HCT116 (cell line): ENCODE measurements around the gene SLC25A33. TPM values are rescaled to one million over a fixed set of nuclear protein-coding genes. Genes with fewer than 3 reads are reported as not detected.
A peak's percentile ranks its signal among the peaks of the same experiment; 100 is the strongest.

Experiments
- ATAC-seq: fragments of 200-7000 bp; cut with Tn5 transposase; 2 replicates; pipeline ENCODE4 v1.9.1; 2020; ENCODE audit warnings: mild to moderate bottlenecking, moderate library complexity
- BruUV-seq: library from RNA; stranded (reverse); fragments of 400-500 nt; replicated peaks from 2 replicates; lab custom pipeline; 2021; lab: Mats Ljungman, UMichigan
- CTCF ChIA-PET: fragments of 300-600 bp; sonication (Branson Sonifier 250); formaldehyde crosslinking; loops from one replicate; lab custom pipeline; 2021; ENCODE audit warnings: antibody characterized with exemption; lab: Charles Lee
- POLR2A ChIA-PET: fragments of 300-600, 350-600 bp; sonication (Branson Sonifier 250); formaldehyde crosslinking; loops from one replicate; lab custom pipeline; 2021; ENCODE audit warnings: antibody characterized with exemption; lab: Charles Lee
- RAD21 ChIA-PET, 2 experiments: fragments of 300-600 bp; sonication (Branson Sonifier 250); formaldehyde crosslinking; loops; one replicate each; lab custom pipeline; 2023; ENCODE audit warnings: low total read pairs in 2 of 2; ENCODE audit not compliant: uncharacterized antibody in 2 of 2, unreplicated experiment in 2 of 2, low non-redundant PET in 1 of 2; lab: Charles Lee
- DNase-seq: peaks from one replicate; pipeline ENCODE4 v3.0.0-alpha.2; 2010; ENCODE audit warnings: low read depth, low spot score
- H2AFZ ChIP-seq: fragments of 200-600 bp; shearing (Covaris generic), sonication (generic); 2 replicates; pipeline ENCODE4 v1.6.1; 2017; ENCODE audit warnings: low read depth, mixed run types, mixed read lengths, antibody characterized with exemption, low read length; ENCODE audit not compliant: poor library complexity, severe bottlenecking
- H3K27ac ChIP-seq: 2 replicates; pipeline ENCODE4 v1.5.1; 2012; ENCODE audit warnings: low read depth, low read length
- H3K27me3 ChIP-seq: fragments of 200-600 bp; sonication (generic); 2 replicates; pipeline ENCODE4 v1.6.1; 2016; ENCODE audit warnings: mixed run types, low read length, mixed read lengths; ENCODE audit not compliant: insufficient read depth
- H3K36me3 ChIP-seq, 2 experiments: fragments of 200-500 bp in 1 of 2; fragments of 200-600 bp in 1 of 2; sonication (Bioruptor generic) in 1 of 2; sonication (generic) in 1 of 2; 2 replicates each; pipeline versions ENCODE4 v1.5.1 to v1.6.1; 2014 to 2016; ENCODE audit warnings: low read length in 2 of 2, inconsistent platforms in 1 of 2, mixed read lengths in 1 of 2, mixed run types in 1 of 2; ENCODE audit not compliant: insufficient read depth in 2 of 2, control insufficient read depth in 1 of 2
- H3K4me1 ChIP-seq, 2 experiments: fragments of 200-600 bp in 1 of 2; sonication (generic) in 1 of 2; 2 replicates each; pipeline versions ENCODE4 v1.5.1 to v1.6.1; 2012 to 2017; ENCODE audit warnings: low read length in 2 of 2, inconsistent platforms in 1 of 2, mild to moderate bottlenecking in 1 of 2, mixed read lengths in 1 of 2, mixed run types in 1 of 2, moderate library complexity in 1 of 2; ENCODE audit not compliant: insufficient read depth in 2 of 2, control insufficient read depth in 1 of 2
- H3K4me2 ChIP-seq: fragments of 200-600 bp; sonication (generic); 2 replicates; pipeline ENCODE4 v1.6.1; 2017; ENCODE audit warnings: mixed run types, low read length, mixed read lengths
- H3K4me3 ChIP-seq, 2 experiments: fragments of 200-600 bp in 1 of 2; sonication (generic) in 1 of 2; replicated peaks in 1 of 2; 2 replicates each; pipeline ENCODE4 v1.5.1; 2011 to 2016; ENCODE audit warnings: low read length in 2 of 2, control low read depth in 1 of 2, low read depth in 1 of 2, mild to moderate bottlenecking in 1 of 2, mixed read lengths in 1 of 2, mixed run types in 1 of 2
- H3K79me2 ChIP-seq: fragments of 200-600 bp; sonication (generic); 2 replicates; pipeline ENCODE4 v1.6.1; 2017; ENCODE audit warnings: mild to moderate bottlenecking, mixed run types, low read length, moderate library complexity, mixed read lengths; ENCODE audit not compliant: insufficient read depth
- H3K9ac ChIP-seq: fragments of 200-600 bp; sonication (generic); 2 replicates; pipeline ENCODE4 v1.6.1; 2016; ENCODE audit warnings: low read length, mixed read lengths
- H3K9me2 ChIP-seq: fragments of 200-600 bp; sonication (generic), shearing (Covaris generic); 2 replicates; pipeline ENCODE4 v1.6.1; 2017; ENCODE audit warnings: mixed run types, mild to moderate bottlenecking, moderate library complexity; ENCODE audit not compliant: insufficient read depth
- H3K9me3 ChIP-seq, 2 experiments: fragments of 200-500 bp in 1 of 2; fragments of 200-600 bp in 1 of 2; sonication (Bioruptor generic) in 1 of 2; sonication (generic) in 1 of 2; 2 replicates each; pipeline ENCODE4 v1.6.1; 2014 to 2017; ENCODE audit warnings: low read length in 2 of 2, mixed read lengths in 2 of 2, inconsistent platforms in 1 of 2, low read depth in 1 of 2, mild to moderate bottlenecking in 1 of 2, mixed run types in 1 of 2, moderate library complexity in 1 of 2; ENCODE audit not compliant: control insufficient read depth in 1 of 2, insufficient read depth in 1 of 2
- H4K20me1 ChIP-seq: fragments of 200-600 bp; sonication (generic), shearing (Covaris generic); 2 replicates; pipeline ENCODE4 v1.6.1; 2017; ENCODE audit warnings: mixed run types, mild to moderate bottlenecking, moderate library complexity; ENCODE audit not compliant: insufficient read depth
- ATF3 ChIP-seq: IDR thresholded peaks from 2 replicates; pipeline ENCODE4 v1.6.1; 2012
- CBX3 ChIP-seq: IDR thresholded peaks from 2 replicates; pipeline ENCODE4 v1.6.1; 2012; ENCODE audit warnings: low read depth
- ELF1 ChIP-seq: IDR thresholded peaks from 2 replicates; pipeline ENCODE4 v1.6.1; 2012; ENCODE audit warnings: low read depth, borderline replicate concordance
- EZH2 ChIP-seq: fragments of 200-600 bp; sonication (generic); IDR thresholded peaks from 2 replicates; pipeline ENCODE4 v1.6.1; 2017; ENCODE audit warnings: antibody characterized with exemption, mixed run types
- POLR2A ChIP-seq: IDR thresholded peaks from 2 replicates; pipeline ENCODE4 v1.7.0; 2011; ENCODE audit warnings: borderline replicate concordance; ENCODE audit not compliant: insufficient read depth, insufficient read length; ENCODE audit errors: extremely low read depth
- SIN3A ChIP-seq: IDR thresholded peaks from 2 replicates; pipeline ENCODE4 v1.6.1; 2012; ENCODE audit warnings: low read depth
- ZFX ChIP-seq: fragments of 450-650 bp; IDR thresholded peaks from 2 replicates; pipeline ENCODE4 v1.6.1; 2017
- ZNF274 ChIP-seq: fragments of 200-500 bp; sonication (Bioruptor generic); IDR thresholded peaks from 2 replicates; pipeline ENCODE4 v1.6.1; 2014; ENCODE audit warnings: mild to moderate bottlenecking, low read depth, low read length, inconsistent platforms
- intact Hi-C: fragments of 100-400 bp; cut with micrococcal nuclease; formaldehyde crosslinking; loops from 2 replicates; pipeline ENCODE4 v1.10.0; 2022
- total RNA-seq: library from RNA; stranded (reverse); gene quantifications from one replicate; pipeline ENCODE4 v1.2.1, GENCODE V29; 2021; ENCODE audit not compliant: unreplicated experiment
- TF ChIP-seq, protein P1 (sequence below): IDR thresholded peaks from 2 replicates; pipeline ENCODE4 v1.6.1; 2012; ENCODE audit warnings: low read depth

The SLC25A33 gene
- total RNA-seq, 1 experiment from 2014 or later: 9.8 TPM

DNA sequence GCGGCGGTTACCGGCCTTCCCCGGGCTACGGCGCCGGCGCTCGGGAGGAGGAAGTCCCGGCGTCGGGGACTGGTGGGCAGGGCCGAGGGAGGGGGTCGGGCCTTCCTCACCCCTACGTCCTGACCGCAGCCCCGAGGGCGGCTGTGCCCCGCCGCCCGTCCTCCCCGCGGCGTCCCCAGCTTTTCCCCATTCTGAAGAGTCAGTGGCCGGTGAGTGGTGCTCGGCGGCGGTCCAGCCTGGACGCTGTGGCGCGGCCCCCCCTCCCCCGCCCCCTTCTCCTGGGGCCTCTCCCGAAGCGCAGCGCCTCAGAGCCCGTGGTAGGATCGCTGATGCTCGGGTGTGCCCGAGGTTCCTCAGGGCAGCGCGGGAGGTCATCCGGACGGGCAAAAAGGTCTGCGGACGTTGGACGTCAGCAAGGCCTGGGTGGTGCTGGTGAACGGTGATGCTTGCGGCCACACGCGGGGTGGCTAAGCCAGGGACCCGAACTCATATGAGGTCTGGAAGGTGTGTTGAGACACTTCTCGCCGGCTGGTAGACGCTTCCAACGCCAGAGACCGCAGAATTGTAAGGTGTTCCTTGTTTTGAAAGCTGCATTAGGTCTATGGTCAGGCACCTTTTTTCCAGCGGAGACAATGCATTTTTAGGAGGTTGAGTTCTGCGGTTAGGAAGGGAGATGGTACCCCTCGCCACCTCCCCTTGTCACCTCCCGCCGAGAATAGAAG, 725 bp downstream of the SLC25A33 start:
- peak; percentile 52 for ATAC-seq
- Histone ChIP-seq H3K9me2 (no peaks in the 10 kb centered on the region), H2AFZ (no peak overlapping the region), H3K4me1 (peaks cover 21 to 42% of the 10 kb centered on the region in 2 experiments), H3K79me2 (peaks cover 54% of the 10 kb centered on the region), H3K4me3 (peak overlapping the region; percentile 81 to 97), H4K20me1 (peaks cover 4% of the 10 kb centered on the region; the same call in 1 of the 2 replicates), H3K9ac (peak overlapping the region; percentile 93), H3K36me3 (no peaks in the 10 kb centered on the region), H3K27ac (peak overlapping the region; percentile 88), H3K27me3 (no peaks in the 10 kb centered on the region), H3K9me3 (no peaks in the 10 kb centered on the region), H3K4me2 (peak overlapping the region; percentile 92)
- TF ChIP-seq EZH2 (no peak), ZFX (peak; percentile 83), ZNF274 (no peak), SIN3A (peak; percentile 60), POLR2A (no peak), CBX3 (0 out of 2 replicates have a peak, but pooled peaks have one; percentile 11), ELF1 (no peak), ATF3 (no peak)
- TF ChIP-seq, protein P1, sequence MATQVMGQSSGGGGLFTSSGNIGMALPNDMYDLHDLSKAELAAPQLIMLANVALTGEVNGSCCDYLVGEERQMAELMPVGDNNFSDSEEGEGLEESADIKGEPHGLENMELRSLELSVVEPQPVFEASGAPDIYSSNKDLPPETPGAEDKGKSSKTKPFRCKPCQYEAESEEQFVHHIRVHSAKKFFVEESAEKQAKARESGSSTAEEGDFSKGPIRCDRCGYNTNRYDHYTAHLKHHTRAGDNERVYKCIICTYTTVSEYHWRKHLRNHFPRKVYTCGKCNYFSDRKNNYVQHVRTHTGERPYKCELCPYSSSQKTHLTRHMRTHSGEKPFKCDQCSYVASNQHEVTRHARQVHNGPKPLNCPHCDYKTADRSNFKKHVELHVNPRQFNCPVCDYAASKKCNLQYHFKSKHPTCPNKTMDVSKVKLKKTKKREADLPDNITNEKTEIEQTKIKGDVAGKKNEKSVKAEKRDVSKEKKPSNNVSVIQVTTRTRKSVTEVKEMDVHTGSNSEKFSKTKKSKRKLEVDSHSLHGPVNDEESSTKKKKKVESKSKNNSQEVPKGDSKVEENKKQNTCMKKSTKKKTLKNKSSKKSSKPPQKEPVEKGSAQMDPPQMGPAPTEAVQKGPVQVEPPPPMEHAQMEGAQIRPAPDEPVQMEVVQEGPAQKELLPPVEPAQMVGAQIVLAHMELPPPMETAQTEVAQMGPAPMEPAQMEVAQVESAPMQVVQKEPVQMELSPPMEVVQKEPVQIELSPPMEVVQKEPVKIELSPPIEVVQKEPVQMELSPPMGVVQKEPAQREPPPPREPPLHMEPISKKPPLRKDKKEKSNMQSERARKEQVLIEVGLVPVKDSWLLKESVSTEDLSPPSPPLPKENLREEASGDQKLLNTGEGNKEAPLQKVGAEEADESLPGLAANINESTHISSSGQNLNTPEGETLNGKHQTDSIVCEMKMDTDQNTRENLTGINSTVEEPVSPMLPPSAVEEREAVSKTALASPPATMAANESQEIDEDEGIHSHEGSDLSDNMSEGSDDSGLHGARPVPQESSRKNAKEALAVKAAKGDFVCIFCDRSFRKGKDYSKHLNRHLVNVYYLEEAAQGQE: no peak
- ChIA-PET POLR2A (interaction anchor here (0.9 to 1.2 kb wide), 2 partner anchors 10 to 13 kb away, joined by 3 read pairs; no protein-coding TSS in a partner anchor), CTCF (no interaction called here), RAD21 (no interaction called here)
- no TSS peak for BruUV-seq
- DNase-seq: no peak
- intact Hi-C loops: no loop called here
